Loucy (cell line): ENCODE results near the gene CLSTN3.

Source experiments
- CTCF ChIP-seq: fragments of 200-600 bp; sonication (generic); conservative IDR thresholded peaks from 2 replicates; pipeline ENCODE4 v1.5.1; 2014; ENCODE audit warnings: mild to moderate bottlenecking, antibody characterized with exemption, low read length
- EZH2phosphoT487 ChIP-seq: fragments of 200-600 bp; IDR thresholded peaks from 2 replicates; pipeline ENCODE4 v1.6.1; 2018; ENCODE audit warnings: antibody characterized with exemption, mild to moderate bottlenecking, moderate library complexity, borderline replicate concordance

GRCh38 chr12:7093486-7093885 is 36.7 kb upstream of the CLSTN3 start:
- TF ChIP-seq CTCF (no peak), EZH2phosphoT487 (no peak)
